Body of pancreas (tissue), 4 donors: ENCODE data around the gene BNIP1. TPM values are rescaled to one million over a fixed set of nuclear protein-coding genes. Genes with fewer than 3 reads are reported as not detected.

ENCODE experiments used
- ATAC-seq: fragments of 150-250 bp; one replicate; pipeline ENCODE4 v1.9.1; 2016
- DNase-seq, 4 donors: peaks; one replicate each; pipeline ENCODE4 v3.0.0-alpha.2; 2019
- H3K27ac ChIP-seq, 4 donors: fragments of 200-600 bp; sonication (generic); 1 replicate in 3 of 4; 2 replicates in 1 of 4; pipeline versions ENCODE4 v1.5.1 to v1.6.1; 2016 to 2019; ENCODE audit warnings: mild to moderate bottlenecking in 1 of 4, mixed read lengths in 1 of 4, moderate library complexity in 1 of 4
- H3K27me3 ChIP-seq, 2 donors: fragments of 200-600 bp; sonication (generic); one replicate each; pipeline ENCODE4 v1.6.0; 2016; ENCODE audit warnings: mild to moderate bottlenecking in 1 of 2
- H3K36me3 ChIP-seq, 2 donors: fragments of 200-600 bp; sonication (generic); replicated peaks in 1 of 2; 2 replicates each; pipeline ENCODE4 v1.5.1; 2016; ENCODE audit warnings: low read depth in 2 of 2; ENCODE audit not compliant: insufficient read depth in 1 of 2
- H3K4me1 ChIP-seq: fragments of 200-600 bp; sonication (generic); one replicate; pipeline ENCODE4 v1.6.0; 2016
- H3K4me3 ChIP-seq, 2 donors: fragments of 200-600 bp; sonication (generic); 1 replicate in 1 of 2; 2 replicates in 1 of 2; pipeline ENCODE4 v1.5.1; 2016 to 2019
- H3K9me3 ChIP-seq, 3 donors: fragments of 200-600 bp; sonication (generic); 1 replicate in 2 of 3; 2 replicates in 1 of 3; pipeline ENCODE4 v1.5.1; 2016
- POLR2A ChIP-seq, 3 donors: fragments of 450-650 bp; IDR thresholded peaks; one replicate each; pipeline ENCODE4 v1.6.1; 2016; ENCODE audit warnings: antibody characterized with exemption in 3 of 3, mild to moderate bottlenecking in 2 of 3
- WGBS, 2 donors: methylation state at CpG; one replicate each; pipeline ENCODE4 v1.1.5; 2017; 5-methylcytosine and 5-hydroxymethylcytosine counted together
- intact Hi-C: fragments of 100-400 bp; cut with DNase I; formaldehyde crosslinking; loops from one replicate; pipeline ENCODE4 v1.15.1; 2023
- total RNA-seq, 2 donors: library from RNA; depleted of rRNA; stranded (reverse); fragments of >200 nt; gene quantifications; one replicate each; pipeline ENCODE4 v1.1.0, GENCODE V29; 2016
- TF ChIP-seq, protein P1 (sequence below), 7 experiments: fragments of 450-650 bp in 4 of 7; fragments of 200-600 bp in 3 of 7; sonication (generic) in 3 of 7; IDR thresholded peaks; one replicate each; pipeline ENCODE4 v1.5.1; 2016 to 2019; ENCODE audit warnings: antibody characterized with exemption in 7 of 7

The BNIP1 gene
- total RNA-seq, 2 donors from 2014 or later: 3.1 to 7.3 TPM

DNA sequence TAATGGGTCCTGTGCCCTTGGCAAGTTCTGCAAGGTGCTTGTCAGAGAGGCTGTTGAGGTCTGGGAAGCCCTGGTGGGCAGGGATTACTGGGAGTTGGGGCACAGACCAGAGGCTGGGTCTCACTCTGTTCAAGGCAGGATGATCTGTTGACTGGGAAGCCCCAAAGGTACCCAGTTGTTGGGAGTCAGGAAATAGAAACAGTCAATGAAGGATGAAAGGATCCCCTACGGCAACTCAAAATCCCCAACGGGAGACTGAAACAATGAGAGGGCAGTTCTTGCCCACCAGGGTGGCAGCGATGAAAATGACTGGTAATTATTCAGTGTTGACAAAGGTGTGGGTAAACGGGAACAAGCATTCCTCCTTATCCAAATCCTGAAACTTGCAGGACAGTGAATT, 31.2 kb downstream of the BNIP1 start:
- H3K27ac ChIP-seq: no peak overlapping the region
- TF ChIP-seq, protein P1, sequence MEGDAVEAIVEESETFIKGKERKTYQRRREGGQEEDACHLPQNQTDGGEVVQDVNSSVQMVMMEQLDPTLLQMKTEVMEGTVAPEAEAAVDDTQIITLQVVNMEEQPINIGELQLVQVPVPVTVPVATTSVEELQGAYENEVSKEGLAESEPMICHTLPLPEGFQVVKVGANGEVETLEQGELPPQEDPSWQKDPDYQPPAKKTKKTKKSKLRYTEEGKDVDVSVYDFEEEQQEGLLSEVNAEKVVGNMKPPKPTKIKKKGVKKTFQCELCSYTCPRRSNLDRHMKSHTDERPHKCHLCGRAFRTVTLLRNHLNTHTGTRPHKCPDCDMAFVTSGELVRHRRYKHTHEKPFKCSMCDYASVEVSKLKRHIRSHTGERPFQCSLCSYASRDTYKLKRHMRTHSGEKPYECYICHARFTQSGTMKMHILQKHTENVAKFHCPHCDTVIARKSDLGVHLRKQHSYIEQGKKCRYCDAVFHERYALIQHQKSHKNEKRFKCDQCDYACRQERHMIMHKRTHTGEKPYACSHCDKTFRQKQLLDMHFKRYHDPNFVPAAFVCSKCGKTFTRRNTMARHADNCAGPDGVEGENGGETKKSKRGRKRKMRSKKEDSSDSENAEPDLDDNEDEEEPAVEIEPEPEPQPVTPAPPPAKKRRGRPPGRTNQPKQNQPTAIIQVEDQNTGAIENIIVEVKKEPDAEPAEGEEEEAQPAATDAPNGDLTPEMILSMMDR (IDR thresholded peaks at IDR 0.05): no peak
- TF ChIP-seq POLR2A (IDR thresholded peaks at IDR 0.05): no peak
- H3K36me3 ChIP-seq: no peaks in the 10 kb centered on the region
- H3K4me3 ChIP-seq: no peak overlapping the region
- WGBS, 2 donors: 39 to 46% methylated on average over 4 of the region's 4 CpGs
- intact Hi-C loops: no loop called here
- no peaks in the 10 kb centered on the region for H3K4me1 ChIP-seq
- no peaks in the 10 kb centered on the region for H3K27me3 ChIP-seq
- no peaks in the 10 kb centered on the region for H3K9me3 ChIP-seq
- ATAC-seq (no peak), DNase-seq (no peak)

DNA sequence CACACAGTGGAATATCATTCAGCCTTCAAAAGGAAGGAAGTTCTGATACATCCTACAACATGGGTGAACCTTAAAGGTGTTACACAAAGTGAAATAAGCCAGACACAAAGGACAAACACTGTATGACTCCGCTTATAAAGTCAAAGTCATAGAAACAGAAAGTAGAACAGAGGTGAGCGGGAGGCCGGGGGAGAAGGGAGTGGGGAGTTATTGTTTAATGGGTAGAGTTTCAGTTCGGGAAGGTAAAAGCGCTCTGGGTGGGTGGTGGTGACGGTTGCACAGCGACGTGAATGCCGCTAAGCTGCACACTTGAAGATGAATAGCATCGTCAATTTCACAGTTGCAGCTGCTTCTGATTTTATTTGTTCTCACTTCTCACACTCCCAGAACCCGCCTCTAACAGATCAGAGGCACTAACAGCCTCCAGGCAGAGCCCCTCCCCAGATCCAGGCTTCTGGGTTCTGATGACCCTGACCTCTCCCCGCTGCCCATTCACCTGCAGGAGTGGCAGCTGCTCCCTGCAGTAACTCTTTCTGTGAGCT, 34.1 kb downstream of the BNIP1 start:
- Histone ChIP-seq H3K4me1 (no peaks in the 10 kb centered on the region), H3K27ac (no peak overlapping the region), H3K4me3 (no peak overlapping the region), H3K27me3 (no peaks in the 10 kb centered on the region), H3K36me3 (no peaks in the 10 kb centered on the region), H3K9me3 (no peaks in the 10 kb centered on the region)
- TF ChIP-seq POLR2A (IDR thresholded peaks at IDR 0.05): no peak
- no peak for ATAC-seq
- no peak for DNase-seq
- intact Hi-C loops: no loop called here
- 69 to 80% methylated on average over 12 of the region's 12 CpGs for WGBS, 2 donors

DNA sequence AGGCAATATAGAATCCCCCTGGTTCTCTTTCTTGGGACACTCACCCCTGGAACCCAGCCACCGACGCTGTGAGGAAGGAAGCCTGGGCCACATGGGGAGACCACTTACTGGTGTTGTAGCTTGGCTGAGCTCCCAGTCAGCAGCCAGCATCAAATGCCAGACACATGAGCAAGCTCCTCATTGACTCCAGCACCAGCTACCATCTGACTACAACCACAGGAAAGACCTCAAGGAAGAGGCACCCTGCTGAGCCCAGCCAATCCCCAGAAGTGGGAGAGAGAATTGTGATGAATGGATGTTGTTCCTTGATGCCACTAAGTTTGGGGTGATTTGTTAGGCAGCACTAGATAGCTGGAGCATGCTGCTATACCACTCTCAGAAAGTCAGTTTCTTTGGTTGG, 36.0 kb downstream of the BNIP1 start:
- Histone ChIP-seq H3K4me1 (no peaks in the 10 kb centered on the region), H3K9me3 (no peaks in the 10 kb centered on the region), H3K27ac (no peak overlapping the region), H3K4me3 (no peak overlapping the region), H3K27me3 (no peaks in the 10 kb centered on the region), H3K36me3 (no peaks in the 10 kb centered on the region)
- no peak for TF ChIP-seq POLR2A (IDR thresholded peaks at IDR 0.05)
- TF ChIP-seq, protein P1 (IDR thresholded peaks at IDR 0.05): no peak
- no peak for DNase-seq
- ATAC-seq: no peak
- intact Hi-C loops: no loop called here
- WGBS, 2 donors: 66 to 100% methylated on average over 2 of the region's 2 CpGs

DNA sequence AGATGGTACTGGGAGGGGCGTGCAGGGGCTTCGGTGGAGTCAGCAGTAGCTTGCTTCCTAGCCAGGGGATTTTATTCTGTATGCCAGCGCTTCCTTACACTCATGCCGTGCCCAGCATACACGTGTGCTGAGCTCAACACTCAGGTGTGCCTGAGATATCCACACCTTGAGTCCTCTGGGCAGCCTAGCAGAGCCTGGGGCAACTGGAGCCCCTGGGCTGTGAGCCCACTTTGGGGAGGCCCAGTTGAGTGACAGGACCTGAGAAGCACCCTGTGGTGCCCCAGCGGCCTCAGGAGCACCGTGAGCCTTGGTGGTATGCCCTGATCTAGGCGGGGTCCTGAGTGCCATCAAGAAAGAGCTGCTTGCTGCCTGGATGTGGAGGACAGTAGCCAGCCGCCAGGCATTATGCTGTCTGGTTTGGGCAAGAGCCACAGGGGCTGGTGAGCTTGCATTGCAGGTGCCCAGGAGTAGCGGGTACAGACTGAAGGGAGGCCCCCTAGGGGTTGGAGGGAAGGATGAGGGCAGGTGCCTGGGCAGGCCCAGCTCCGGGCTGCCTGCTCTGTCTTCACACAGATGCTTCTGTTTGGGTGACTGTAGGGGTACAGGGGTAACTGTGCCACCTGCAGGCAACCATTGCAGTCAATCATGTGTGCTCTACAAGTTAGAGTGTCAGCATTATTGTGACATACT, 42.9 kb downstream of the BNIP1 start:
- Histone ChIP-seq H3K9me3 (no peaks in the 10 kb centered on the region), H3K27me3 (no peaks in the 10 kb centered on the region), H3K4me1 (no peaks in the 10 kb centered on the region), H3K27ac (no peak overlapping the region), H3K4me3 (no peak overlapping the region), H3K36me3 (no peaks in the 10 kb centered on the region)
- 69 to 70% methylated on average over 5 to 11 of the region's 11 CpGs for WGBS, 2 donors
- DNase-seq (peak in 1 of 4 donors; percentile 14), ATAC-seq (peak; percentile 30)
- intact Hi-C loops: no loop called here
- TF ChIP-seq, protein P1 (IDR thresholded peaks at IDR 0.05): peak in 1 of 7 experiments; percentile 13
- TF ChIP-seq POLR2A (IDR thresholded peaks at IDR 0.05): no peak

DNA sequence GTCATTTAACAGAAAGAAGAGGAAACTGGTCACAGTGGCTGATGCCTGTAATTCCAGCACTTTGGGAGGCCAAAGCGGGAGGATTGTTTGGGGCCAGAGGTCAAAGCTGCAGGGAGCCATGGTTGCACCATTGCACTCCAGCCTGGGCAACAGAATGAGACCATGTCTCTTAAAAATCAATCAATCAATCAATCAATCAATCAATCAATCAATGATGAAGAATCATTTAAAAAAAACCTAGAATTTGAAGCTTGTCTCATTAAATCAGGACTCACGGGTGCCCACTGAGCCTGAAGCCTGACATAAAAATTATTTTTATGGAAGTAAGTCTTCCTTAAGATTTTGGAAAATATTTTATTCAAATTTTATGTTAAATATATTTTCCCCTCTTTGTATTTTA, 43.9 kb downstream of the BNIP1 start:
- no peaks in the 10 kb centered on the region for H3K36me3 ChIP-seq
- H3K27me3 ChIP-seq: no peaks in the 10 kb centered on the region
- intact Hi-C loops: no loop called here
- DNase-seq (no peak), ATAC-seq (no peak)
- H3K27ac ChIP-seq: no peak overlapping the region
- WGBS, 2 donors: 68 to 85% methylated on average over 2 of the region's 2 CpGs
- no peaks in the 10 kb centered on the region for H3K9me3 ChIP-seq
- TF ChIP-seq, protein P1 (IDR thresholded peaks at IDR 0.05): no peak
- no peak for TF ChIP-seq POLR2A (IDR thresholded peaks at IDR 0.05)
- no peaks in the 10 kb centered on the region for H3K4me1 ChIP-seq
- H3K4me3 ChIP-seq: no peak overlapping the region
